GM12892 (cell line): Measurements from ENCODE around the gene GTF2F2.

Experiments used
- POLR2A ChIP-seq: IDR thresholded peaks from 2 replicates; pipeline ENCODE4 v1.6.1; 2011; ENCODE audit warnings: low read depth, low read length, control low read depth
- TAF1 ChIP-seq: IDR thresholded peaks from 2 replicates; pipeline ENCODE4 v1.6.1; 2011; ENCODE audit warnings: low read depth, mild to moderate bottlenecking, control low read depth, low read length, borderline replicate concordance

DNA sequence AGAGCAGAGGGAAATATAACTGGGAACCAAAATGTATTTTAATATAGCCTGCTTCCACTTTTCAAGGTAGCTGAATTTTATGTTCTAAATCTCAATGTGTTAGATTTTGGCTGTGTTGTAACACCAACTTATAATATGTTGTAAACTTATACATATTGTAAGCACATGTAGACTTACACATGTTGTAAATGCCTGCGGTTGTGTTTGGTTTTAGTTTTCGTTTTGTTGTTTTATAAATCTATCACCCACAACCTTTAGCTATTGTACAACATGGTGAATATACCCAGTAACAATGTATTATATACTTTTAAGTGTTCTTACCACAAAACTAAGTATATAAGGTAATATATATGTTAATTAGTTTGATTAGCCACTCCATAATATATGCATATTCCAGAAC is 65.0 kb downstream of the GTF2F2 start:
- TF ChIP-seq POLR2A (no peak), TAF1 (no peak)
